K562 (cell line): ENCODE data around the gene MAN2A1. TPM values are rescaled to one million over a fixed set of nuclear protein-coding genes. Genes with fewer than 3 reads are reported as not detected.

ENCODE experiments used
- ARNT ChIP-seq, 2 experiments: fragments of 450-650 bp; IDR thresholded peaks; 2 replicates each; pipeline ENCODE4 v1.6.1; 2016; ENCODE audit warnings: mild to moderate bottlenecking in 1 of 2
- FOXJ2 ChIP-seq: fragments of 200-800 bp; sonication (Bioruptor generic); IDR thresholded peaks from 2 replicates; pipeline ENCODE4 v1.6.1; 2016; ENCODE audit warnings: missing genetic modification characterization, missing compliant biosample characterization
- FOXK2 ChIP-seq, 2 experiments: fragments of 450-650 bp; IDR thresholded peaks in 1 of 2; conservative IDR thresholded peaks in 1 of 2; 2 replicates each; pipeline ENCODE4 v1.6.1; 2016; ENCODE audit warnings: low read depth in 2 of 2, mild to moderate bottlenecking in 1 of 2
- GATA2 ChIP-seq: sonication (generic); formaldehyde crosslinking; IDR thresholded peaks from 2 replicates; pipeline ENCODE4 v1.4.0; 2020; ENCODE audit warnings: mild to moderate bottlenecking, missing genetic modification reagents
- HNRNPH1 ChIP-seq: fragments of 200-400 bp; formaldehyde crosslinking; optimal IDR thresholded peaks from 2 replicates; pipeline ENCODE3; 2017; ENCODE audit warnings: low read depth, mild to moderate bottlenecking, low read length, moderate library complexity
- ILF3 ChIP-seq: fragments of 450-650 bp; IDR thresholded peaks from 2 replicates; pipeline ENCODE4 v1.6.1; 2018; ENCODE audit warnings: antibody characterized with exemption, mild to moderate bottlenecking, moderate library complexity, borderline replicate concordance
- JUND ChIP-seq, 2 experiments: IDR thresholded peaks; 2 replicates in 1 of 2; 3 replicates in 1 of 2; pipeline ENCODE4 v1.6.1; 2011; ENCODE audit warnings: borderline replicate concordance in 2 of 2, low read depth in 2 of 2, low read length in 2 of 2, improper control_type of control experiment in 1 of 2, missing biosample characterization in 1 of 2, missing genetic modification characterization in 1 of 2, missing genetic modification reagents in 1 of 2
- LEF1 ChIP-seq: fragments of 450-650 bp; IDR thresholded peaks from 2 replicates; pipeline ENCODE4 v1.6.1; 2016; ENCODE audit warnings: mild to moderate bottlenecking
- NFXL1 ChIP-seq: fragments of 450-650 bp; formaldehyde crosslinking; IDR thresholded peaks from 2 replicates; pipeline ENCODE4 v1.4.0; 2021; ENCODE audit warnings: mild to moderate bottlenecking
- RAD21 ChIP-seq, 2 experiments: fragments of 250-450 bp in 1 of 2; fragments of 450-650 bp in 1 of 2; sonication (Bioruptor Pico) in 1 of 2; formaldehyde crosslinking in 1 of 2; IDR thresholded peaks in 1 of 2; conservative IDR thresholded peaks in 1 of 2; 2 replicates each; pipeline versions ENCODE4 v1.4.0 to v1.8.0; 2020 to 2022; ENCODE audit warnings: mild to moderate bottlenecking in 2 of 2, moderate library complexity in 1 of 2
- RCOR1 ChIP-seq, 2 experiments: IDR thresholded peaks; 2 replicates each; pipeline ENCODE4 v1.6.1; 2012; ENCODE audit warnings: low read depth in 2 of 2, low read length in 2 of 2, borderline replicate concordance in 1 of 2, improper control_type of control experiment in 1 of 2
- SMARCA4 ChIP-seq: fragments of 450-650 bp; IDR thresholded peaks from 2 replicates; pipeline ENCODE4 v1.6.1; 2016
- SRSF3 ChIP-seq: fragments of 200-400 bp; formaldehyde crosslinking; IDR thresholded peaks from 2 replicates; pipeline ENCODE4 v1.6.1; 2016; ENCODE audit warnings: mild to moderate bottlenecking, low read length, moderate library complexity; ENCODE audit not compliant: insufficient read depth
- ZNF165 ChIP-seq: fragments of 250-450 bp; sonication (Bioruptor Pico); IDR thresholded peaks from 2 replicates; pipeline ENCODE4 v1.4.0; 2020; ENCODE audit warnings: borderline replicate concordance
- polyA plus RNA-seq, 8 experiments: library from polyadenylated mRNA; depleted of rRNA in 4 of 8; stranded (reverse) in 5 of 8; unstranded in 3 of 8; fragments of >200 nt; fragmentation: Nextera tagmentation in 2 of 8; fragmentation: Illumina TruSeq in 1 of 8; extraction: Ambion mirVana in 2 of 8; extraction: Trizol in 1 of 8; gene quantifications; 2 replicates each; pipeline versions ENCODE4 v1.2.1 to v1.2.3, GENCODE V29; 2011 to 2014; ENCODE audit warnings: inconsistent platforms in 1 of 8, missing spikeins in 1 of 8
- total RNA-seq, 7 experiments: library from RNA; depleted of rRNA in 6 of 7; stranded (reverse); fragments of >200 nt in 6 of 7; fragmentation: Illumina TruSeq in 2 of 7; extraction: Trizol in 2 of 7; gene quantifications; 2 replicates each; pipeline versions ENCODE4 v1.2.1 to v1.2.3, GENCODE V29; 2011 to 2021; ENCODE audit warnings: low replicate concordance in 1 of 7
- TF ChIP-seq, protein P1 (sequence below): fragments of 450-650 bp; IDR thresholded peaks from 2 replicates; pipeline ENCODE4 v1.6.1; 2016; ENCODE audit warnings: antibody characterized with exemption
- TF ChIP-seq, protein P2 (sequence below), 2 experiments: fragments of 450-650 bp; IDR thresholded peaks; 2 replicates each; pipeline ENCODE4 v1.6.1; 2018; ENCODE audit warnings: mild to moderate bottlenecking in 2 of 2, low read depth in 1 of 2; ENCODE audit not compliant: partially characterized antibody in 2 of 2
- TF ChIP-seq, protein P3 (sequence below): fragments of 450-650 bp; IDR thresholded peaks from 2 replicates; pipeline ENCODE4 v1.6.1; 2016; ENCODE audit warnings: borderline replicate concordance
- TF ChIP-seq, protein P4 (sequence below): fragments of 250-450 bp; sonication (Bioruptor Pico); IDR thresholded peaks from 2 replicates; pipeline ENCODE4 v1.4.0; 2020; ENCODE audit warnings: mild to moderate bottlenecking

Gene MAN2A1
- total and polyA plus RNA-seq, 9 of the 15 experiments (the other 6 are each of a cell fraction or from before 2014, with no cell fraction given) = 5.2 to 32.0 (median 19.8) TPM

DNA sequence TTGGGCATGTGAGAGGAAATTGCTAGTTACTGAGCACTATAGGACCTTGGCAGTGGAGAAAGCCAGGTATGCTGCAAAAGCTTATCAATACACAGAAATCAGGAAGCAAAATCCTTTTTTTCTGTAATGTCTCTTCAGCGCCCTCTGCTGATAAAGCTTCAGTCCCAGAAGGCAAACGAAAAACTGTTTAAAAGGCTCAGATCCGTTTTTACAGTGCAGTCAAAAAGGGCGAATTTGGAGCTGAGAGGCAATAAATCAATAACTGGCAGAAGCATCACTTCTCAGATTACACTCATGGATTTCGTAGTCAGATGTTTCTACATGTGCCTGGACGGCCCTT, 1.1 kb upstream of the MAN2A1 start (continued):
- TF ChIP-seq, protein P1, sequence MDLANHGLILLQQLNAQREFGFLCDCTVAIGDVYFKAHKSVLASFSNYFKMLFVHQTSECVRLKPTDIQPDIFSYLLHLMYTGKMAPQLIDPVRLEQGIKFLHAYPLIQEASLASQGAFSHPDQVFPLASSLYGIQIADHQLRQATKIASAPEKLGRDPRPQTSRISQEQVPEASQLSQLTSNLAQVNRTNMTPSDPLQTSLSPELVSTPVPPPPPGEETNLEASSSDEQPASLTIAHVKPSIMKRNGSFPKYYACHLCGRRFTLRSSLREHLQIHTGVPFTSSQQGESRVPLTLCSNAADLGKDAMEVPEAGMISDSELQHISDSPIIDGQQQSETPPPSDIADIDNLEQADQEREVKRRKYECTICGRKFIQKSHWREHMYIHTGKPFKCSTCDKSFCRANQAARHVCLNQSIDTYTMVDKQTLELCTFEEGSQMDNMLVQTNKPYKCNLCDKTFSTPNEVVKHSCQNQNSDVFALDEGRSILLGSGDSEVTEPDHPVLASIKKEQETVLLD = 0 out of 2 replicates have a peak, but pooled peaks have one; percentile 44
- TF ChIP-seq JUND (IDR thresholded peaks at IDR 0.05; ENCODE audit: borderline replicate concordance, low read depth, low read length) = no peak
- TF ChIP-seq JUND (tag; IDR thresholded peaks at IDR 0.05; ENCODE audit: borderline replicate concordance, low read depth, low read length) = 0 out of 3 replicates have a peak, but pooled peaks have one; percentile 11
- TF ChIP-seq RAD21 (CRISPR knock-in tag; conservative IDR thresholded peaks at IDR 0.05 in 1 of 2, IDR thresholded peaks at IDR 0.05 in 1 of 2) = peak; percentile 87 to 90
- no peak for TF ChIP-seq HNRNPH1
- TF ChIP-seq SRSF3 = no peak
- peak; percentile 78 for TF ChIP-seq FOXJ2 (tag)
- TF ChIP-seq ILF3 = no peak
- TF ChIP-seq SMARCA4 = no peak
- TF ChIP-seq, protein P2, sequence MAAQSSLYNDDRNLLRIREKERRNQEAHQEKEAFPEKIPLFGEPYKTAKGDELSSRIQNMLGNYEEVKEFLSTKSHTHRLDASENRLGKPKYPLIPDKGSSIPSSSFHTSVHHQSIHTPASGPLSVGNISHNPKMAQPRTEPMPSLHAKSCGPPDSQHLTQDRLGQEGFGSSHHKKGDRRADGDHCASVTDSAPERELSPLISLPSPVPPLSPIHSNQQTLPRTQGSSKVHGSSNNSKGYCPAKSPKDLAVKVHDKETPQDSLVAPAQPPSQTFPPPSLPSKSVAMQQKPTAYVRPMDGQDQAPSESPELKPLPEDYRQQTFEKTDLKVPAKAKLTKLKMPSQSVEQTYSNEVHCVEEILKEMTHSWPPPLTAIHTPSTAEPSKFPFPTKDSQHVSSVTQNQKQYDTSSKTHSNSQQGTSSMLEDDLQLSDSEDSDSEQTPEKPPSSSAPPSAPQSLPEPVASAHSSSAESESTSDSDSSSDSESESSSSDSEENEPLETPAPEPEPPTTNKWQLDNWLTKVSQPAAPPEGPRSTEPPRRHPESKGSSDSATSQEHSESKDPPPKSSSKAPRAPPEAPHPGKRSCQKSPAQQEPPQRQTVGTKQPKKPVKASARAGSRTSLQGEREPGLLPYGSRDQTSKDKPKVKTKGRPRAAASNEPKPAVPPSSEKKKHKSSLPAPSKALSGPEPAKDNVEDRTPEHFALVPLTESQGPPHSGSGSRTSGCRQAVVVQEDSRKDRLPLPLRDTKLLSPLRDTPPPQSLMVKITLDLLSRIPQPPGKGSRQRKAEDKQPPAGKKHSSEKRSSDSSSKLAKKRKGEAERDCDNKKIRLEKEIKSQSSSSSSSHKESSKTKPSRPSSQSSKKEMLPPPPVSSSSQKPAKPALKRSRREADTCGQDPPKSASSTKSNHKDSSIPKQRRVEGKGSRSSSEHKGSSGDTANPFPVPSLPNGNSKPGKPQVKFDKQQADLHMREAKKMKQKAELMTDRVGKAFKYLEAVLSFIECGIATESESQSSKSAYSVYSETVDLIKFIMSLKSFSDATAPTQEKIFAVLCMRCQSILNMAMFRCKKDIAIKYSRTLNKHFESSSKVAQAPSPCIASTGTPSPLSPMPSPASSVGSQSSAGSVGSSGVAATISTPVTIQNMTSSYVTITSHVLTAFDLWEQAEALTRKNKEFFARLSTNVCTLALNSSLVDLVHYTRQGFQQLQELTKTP (IDR thresholded peaks at IDR 0.05; ENCODE audit: low read depth in 1 of 2, partially characterized antibody in 2 of 2) = peak; percentile 15 to 29
- TF ChIP-seq, protein P3, sequence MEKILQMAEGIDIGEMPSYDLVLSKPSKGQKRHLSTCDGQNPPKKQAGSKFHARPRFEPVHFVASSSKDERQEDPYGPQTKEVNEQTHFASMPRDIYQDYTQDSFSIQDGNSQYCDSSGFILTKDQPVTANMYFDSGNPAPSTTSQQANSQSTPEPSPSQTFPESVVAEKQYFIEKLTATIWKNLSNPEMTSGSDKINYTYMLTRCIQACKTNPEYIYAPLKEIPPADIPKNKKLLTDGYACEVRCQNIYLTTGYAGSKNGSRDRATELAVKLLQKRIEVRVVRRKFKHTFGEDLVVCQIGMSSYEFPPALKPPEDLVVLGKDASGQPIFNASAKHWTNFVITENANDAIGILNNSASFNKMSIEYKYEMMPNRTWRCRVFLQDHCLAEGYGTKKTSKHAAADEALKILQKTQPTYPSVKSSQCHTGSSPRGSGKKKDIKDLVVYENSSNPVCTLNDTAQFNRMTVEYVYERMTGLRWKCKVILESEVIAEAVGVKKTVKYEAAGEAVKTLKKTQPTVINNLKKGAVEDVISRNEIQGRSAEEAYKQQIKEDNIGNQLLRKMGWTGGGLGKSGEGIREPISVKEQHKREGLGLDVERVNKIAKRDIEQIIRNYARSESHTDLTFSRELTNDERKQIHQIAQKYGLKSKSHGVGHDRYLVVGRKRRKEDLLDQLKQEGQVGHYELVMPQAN = peak; percentile 30; the same call in 1 of the 2 replicates
- TF ChIP-seq ARNT (IDR thresholded peaks at IDR 0.05) = peak; percentile 50 to 85; a peak in 2 of 4 replicates
- 0 out of 4 replicates have a peak, but pooled peaks of 1 of the 2 experiments have one; percentile 2 for TF ChIP-seq RCOR1 (IDR thresholded peaks at IDR 0.05; ENCODE audit: borderline replicate concordance in 1 of 2, low read depth in 2 of 2, low read length in 2 of 2)
- no peak for TF ChIP-seq ZNF165 (CRISPR knock-in tag)
- peak in 1 of 2 experiments; percentile 18; a peak in 1 of 4 replicates for TF ChIP-seq FOXK2 (conservative IDR thresholded peaks at IDR 0.05 in 1 of 2, IDR thresholded peaks at IDR 0.05 in 1 of 2; ENCODE audit: low read depth in 2 of 2)
- TF ChIP-seq GATA2 (CRISPR knock-in tag) = 0 out of 2 replicates have a peak, but pooled peaks have one; percentile 12
- TF ChIP-seq, protein P4, sequence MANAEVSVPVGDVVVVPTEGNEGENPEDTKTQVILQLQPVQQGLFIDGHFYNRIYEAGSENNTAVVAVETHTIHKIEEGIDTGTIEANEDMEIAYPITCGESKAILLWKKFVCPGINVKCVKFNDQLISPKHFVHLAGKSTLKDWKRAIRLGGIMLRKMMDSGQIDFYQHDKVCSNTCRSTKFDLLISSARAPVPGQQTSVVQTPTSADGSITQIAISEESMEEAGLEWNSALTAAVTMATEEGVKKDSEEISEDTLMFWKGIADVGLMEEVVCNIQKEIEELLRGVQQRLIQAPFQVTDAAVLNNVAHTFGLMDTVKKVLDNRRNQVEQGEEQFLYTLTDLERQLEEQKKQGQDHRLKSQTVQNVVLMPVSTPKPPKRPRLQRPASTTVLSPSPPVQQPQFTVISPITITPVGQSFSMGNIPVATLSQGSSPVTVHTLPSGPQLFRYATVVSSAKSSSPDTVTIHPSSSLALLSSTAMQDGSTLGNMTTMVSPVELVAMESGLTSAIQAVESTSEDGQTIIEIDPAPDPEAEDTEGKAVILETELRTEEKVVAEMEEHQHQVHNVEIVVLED (CRISPR knock-in tag) = no peak
- TF ChIP-seq NFXL1 (CRISPR knock-in tag) = no peak
- TF ChIP-seq LEF1 = peak; percentile 45; the same call in 1 of the 2 replicates
